Fibroblast of skin of left quadriceps (primary cell): ENCODE data around the gene NAP1L1.

ENCODE experiments used
- DNase-seq, 2 experiments: peaks; one replicate each; pipeline ENCODE4 v3.0.0-alpha.2; 2013; ENCODE audit warnings: low read depth in 2 of 2

Gene NAP1L1

GRCh38 chr12:76083904-76084862, at the start of gene NAP1L1:
TSS of gene NAP1L1 (minus strand) at chr12:76084685. CDS start at chr12:76074219, 10,466 bp downstream.
- DNase-seq: peak; percentile 97

GRCh38 chr12:76127588-76127987, 43.1 kb upstream of the NAP1L1 start:
- DNase-seq: no peak

DNA sequence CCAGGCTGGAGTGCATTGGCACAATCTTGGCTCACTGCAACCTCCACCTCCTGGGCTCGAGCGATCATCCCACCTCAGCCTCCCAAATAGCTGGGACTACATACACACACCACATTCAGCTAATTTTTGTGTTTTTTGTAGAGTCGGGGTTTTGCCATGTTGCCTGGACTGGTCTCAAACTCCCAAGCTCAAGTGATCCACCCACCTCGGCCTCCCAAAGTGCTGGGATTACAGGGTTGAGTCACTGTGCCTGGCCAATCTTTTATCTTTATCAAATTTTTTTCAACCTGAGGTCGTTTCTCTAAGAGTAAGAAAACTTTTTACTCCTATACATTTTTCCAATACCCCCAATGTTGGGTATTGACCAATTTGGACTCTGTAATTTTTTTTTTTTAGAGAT, 40.0 kb upstream of the NAP1L1 start:
- no peak for DNase-seq

DNA sequence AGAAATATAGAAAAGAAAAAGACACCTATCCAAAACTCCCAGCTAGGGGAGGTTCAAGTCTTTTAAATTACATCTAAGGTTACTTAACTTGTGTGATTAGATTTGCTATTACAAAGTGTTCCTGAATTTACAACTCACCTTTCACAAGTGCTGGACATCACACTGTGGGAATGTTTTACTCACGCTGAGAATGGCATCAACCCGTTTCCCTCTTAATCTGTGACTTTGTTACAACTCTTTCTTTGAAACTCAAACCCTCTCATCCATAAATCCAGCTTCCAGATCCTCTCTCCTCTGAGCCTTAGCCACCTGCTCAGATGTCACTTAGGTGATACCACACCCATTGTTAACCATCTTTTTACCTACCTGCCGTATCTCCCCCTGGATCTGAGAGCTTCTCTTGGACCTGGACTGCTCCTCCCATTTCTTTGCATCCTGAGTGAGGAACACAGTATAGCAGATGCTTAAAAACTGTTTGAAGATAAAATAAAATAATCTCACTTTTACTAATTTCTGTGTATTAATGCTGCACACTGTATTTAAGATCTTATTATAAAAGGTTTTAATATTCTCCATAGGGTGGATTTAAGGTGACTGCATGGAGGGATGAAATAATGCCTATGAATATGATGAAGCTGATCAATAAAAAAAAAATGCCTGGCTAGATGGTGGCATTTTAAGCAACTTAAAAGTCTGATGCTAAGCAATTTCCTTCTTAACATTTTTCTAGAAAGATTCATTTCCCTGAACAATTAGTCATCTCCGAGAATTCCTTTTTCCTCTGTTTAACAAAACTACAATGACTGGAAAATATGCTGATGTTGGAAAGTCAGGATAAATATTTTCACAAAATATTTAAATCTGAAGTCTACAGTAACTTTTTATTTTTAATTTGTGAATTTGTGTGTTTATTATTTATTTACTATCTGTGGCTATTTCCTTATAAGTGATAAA, 39.1 kb upstream of the NAP1L1 start:
- peak in 1 of 2 experiments; percentile 37 for DNase-seq

GRCh38 chr12:76119887-76120286, 35.4 kb upstream of the NAP1L1 start:
- no peak for DNase-seq

DNA sequence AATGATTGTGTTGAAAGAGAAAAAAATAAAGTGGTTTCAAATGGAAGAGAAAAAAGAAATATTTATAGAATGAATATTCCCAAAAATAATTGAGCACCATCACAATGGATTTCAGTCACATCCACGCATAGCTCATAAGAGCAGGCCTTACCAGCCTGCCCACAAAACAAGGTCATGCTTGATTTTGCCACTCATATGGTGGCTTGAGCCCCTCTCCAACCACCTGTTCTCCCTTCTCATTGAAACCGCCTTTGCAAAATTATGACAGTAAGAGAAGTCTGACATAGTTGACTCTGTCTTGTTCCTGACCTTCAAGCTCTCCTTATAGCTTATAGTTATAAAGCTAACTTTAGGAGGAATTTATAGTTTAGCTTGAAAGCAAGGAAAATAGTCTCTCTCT, 33.3 kb upstream of the NAP1L1 start:
- no peak for DNase-seq

DNA sequence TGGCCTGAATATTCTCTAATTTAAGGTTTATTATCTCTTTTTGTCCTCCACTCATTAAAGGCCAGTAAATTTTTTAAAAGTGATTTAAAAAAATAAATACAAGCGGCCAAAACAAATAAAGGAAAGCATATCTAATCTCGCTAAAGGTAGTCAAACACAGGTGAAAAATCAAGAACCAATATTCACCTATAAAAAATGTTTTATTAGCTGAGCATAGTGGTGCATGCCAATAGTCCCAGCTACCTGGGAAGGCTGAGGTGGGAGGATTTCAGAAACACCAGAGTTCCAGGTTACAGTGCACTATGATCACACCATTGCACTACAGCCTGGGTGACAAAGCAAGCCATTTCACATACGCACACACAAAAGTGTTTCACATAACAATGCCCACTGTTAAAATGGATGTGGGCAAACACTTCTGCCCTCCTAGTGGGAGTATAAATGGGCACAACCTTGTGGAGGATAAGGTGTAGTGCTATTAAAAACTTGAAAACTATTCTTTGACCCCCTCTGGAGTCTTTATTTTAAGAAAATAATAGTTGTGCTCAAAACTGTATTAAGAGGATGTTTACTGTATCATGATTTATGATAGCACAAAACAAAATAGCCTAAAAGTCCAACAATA, 32.7 kb upstream of the NAP1L1 start:
- DNase-seq: no peak

DNA sequence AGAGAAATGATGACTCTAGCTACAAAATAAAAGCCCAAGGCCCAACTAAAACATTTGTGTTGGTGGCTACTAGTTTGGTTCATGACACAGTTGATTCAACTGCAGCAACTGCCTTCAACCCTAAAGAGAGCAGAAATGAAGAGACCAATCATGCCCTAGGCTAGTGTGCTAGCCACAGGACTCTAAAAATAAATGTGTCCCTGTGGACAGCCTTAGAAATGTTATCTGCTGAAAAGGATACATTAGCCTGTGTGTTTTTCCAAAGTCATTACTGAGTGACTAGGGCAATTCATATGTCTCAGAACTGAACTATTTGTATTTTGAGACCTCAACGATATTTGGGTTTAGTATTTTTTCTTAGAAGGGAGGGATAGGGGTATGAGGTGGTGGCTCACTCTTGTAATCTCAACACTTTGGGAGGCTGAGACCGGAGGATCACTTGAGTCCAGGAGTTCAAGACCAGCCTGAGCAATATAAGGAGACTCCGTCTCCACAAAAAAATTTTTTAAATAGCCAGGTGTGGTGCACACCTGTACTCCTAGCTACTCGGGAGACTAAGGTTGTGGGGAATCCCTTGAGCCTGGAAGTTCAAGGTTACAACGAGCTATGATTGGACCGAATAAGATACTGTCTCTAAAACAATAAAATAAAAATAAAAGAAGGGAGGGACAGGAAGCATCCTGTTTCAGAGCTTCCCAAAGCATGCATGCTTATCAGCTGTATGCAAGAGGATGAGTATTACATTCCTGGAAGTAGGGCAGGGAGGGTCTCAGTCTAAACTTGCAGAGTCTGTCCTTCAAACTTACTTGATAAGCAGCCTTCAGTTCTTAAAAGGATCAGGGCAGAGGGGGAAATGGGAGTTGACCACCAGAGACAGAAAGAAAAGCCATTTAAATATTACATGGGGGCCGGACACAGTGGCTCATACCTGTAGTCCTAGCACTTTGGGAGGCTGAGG, 29.6 kb upstream of the NAP1L1 start:
- DNase-seq: no peak

DNA sequence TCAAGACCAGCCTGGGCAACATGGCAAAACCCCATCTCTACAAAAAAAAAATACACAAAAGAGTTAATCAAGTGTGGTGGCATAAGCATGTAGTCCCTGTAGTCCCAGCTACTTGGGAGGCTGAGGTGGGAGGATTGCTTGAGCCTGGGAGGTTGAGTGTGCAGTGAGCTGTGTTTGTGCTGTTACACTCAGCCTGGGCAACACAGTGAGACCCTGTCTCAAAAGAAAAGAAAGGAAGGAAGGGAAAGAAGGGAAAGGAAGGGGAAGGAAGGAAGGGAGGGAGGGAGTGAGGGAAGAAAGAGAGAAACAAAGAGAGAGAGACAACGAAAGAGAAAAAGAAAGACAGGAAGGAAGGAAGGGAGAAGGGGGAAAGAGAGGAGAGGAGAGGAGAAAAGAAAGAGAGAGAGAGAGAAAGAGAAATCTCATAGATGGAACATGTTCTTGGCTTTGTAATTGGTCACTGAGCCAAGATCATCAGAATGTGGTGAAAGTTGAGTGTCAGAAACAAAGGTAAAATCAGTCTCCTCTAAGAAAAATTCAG, 26.8 kb upstream of the NAP1L1 start:
- no peak for DNase-seq

- DNase-seq: no peak
Measured at GRCh38 chr12:76109879-76110278, 25.4 kb upstream of the NAP1L1 start.

GRCh38 chr12:76108356-76108755, 23.9 kb upstream of the NAP1L1 start:
- DNase-seq: no peak

DNA sequence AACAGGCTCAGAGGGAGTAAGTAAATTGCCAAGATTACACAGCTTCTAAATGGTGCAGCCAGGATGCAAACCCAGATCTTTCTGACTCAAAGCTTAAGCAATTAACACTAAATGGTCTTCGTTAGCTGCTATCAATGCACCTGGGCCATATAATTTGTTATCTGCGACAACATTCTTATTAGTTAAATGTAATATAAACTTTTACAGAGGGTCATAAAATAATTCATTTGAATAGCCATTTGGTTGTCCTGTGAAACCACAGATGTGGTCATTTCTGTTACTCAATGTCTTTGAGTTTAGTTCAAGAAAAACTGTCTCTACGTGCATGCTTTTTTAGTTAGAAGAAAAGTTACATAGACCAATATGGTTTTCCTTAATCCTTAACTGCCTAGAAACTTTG, 22.1 kb upstream of the NAP1L1 start:
- no peak for DNase-seq

DNA sequence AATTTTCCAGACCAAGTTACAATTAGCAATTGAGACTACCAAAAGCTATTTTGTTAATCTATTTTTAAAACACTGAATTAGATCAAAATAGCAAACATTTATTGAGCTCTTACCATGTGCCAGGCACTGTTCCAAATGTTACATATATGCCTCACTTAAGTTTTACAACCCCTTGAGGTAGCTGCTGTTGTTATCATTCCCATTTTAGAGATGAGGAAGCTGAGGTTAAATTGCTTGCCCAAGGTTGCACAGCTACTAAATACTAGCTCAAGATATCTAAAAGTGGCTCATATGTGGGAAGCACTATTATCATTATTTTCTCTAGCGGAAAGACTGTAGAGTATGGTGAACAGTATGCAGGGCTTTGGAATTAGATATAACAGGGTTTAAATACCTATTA, 19.5 kb upstream of the NAP1L1 start:
- no peak for DNase-seq

- no peak for DNase-seq
Measured at GRCh38 chr12:76101739-76102385, 17.4 kb upstream of the NAP1L1 start.

- no peak for DNase-seq
Measured at GRCh38 chr12:76096079-76096646, 11.7 kb upstream of the NAP1L1 start.

DNA sequence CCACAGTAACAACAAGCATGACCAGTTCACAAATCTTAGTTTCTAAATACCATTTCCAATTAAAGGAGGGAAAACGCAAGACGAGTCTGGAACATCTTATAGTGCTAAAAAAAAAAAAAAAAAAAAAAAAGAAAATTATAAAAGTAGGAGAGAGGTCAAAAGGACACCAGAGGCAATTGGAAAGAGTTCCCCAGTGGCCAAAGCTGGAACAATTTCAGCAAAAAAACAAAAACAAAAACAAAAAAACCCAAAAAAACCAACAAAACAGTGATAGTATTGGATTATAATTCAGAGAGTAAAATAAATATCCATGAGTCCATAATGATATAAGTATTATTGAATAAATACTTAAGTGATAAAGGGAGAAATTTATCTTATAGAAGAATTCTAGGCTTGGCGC, 10.3 kb upstream of the NAP1L1 start:
- no peak for DNase-seq

- no peak for DNase-seq
Measured at GRCh38 chr12:76091246-76091754, 6.8 kb upstream of the NAP1L1 start.

GRCh38 chr12:76085520-76085868, 1.0 kb upstream of the NAP1L1 start:
- no peak for DNase-seq

- peak in 1 of 2 experiments; percentile 40 for DNase-seq
Measured at GRCh38 chr12:76084863-76085519, 506 bp upstream of the NAP1L1 start.
